Umbilical cord (tissue), 2 donors: Measurements from ENCODE around the gene SUPT5H. TPM values are rescaled to one million over a fixed set of nuclear protein-coding genes. Genes with fewer than 3 reads are reported as not detected.
"Not testable (repeated sequence)": the region's sequence is repeated elsewhere in the genome, so short reads cannot be mapped to it uniquely, and the experiment has no call there.

Experiments
- DNase-seq: peaks from one replicate; pipeline ENCODE4 v3.0.0-alpha.2; 2015; ENCODE audit warnings: low spot score
- total RNA-seq: library from RNA; depleted of rRNA; stranded (reverse); fragments of >200 nt; gene quantifications from one replicate; pipeline ENCODE4 v1.2.3, GENCODE V29; 2014; ENCODE audit warnings: low replicate concordance; ENCODE audit not compliant: insufficient read depth

SUPT5H gene
- total RNA-seq, 1 donor from 2014 or later = 41.4 TPM

- DNase-seq = no peak
Measured at GRCh38 chr19:39465956-39466747, 20.8 kb downstream of the SUPT5H start.

GRCh38 chr19:39467941-39468340 is 22.6 kb downstream of the SUPT5H start:
- DNase-seq = no peak

- DNase-seq = no peak
Measured at GRCh38 chr19:39469036-39469435, 23.7 kb downstream of the SUPT5H start.

- DNase-seq = no peak
Measured at GRCh38 chr19:39469567-39469966, 24.2 kb downstream of the SUPT5H start.

- no peak for DNase-seq
Measured at GRCh38 chr19:39470724-39471339, 25.4 kb downstream of the SUPT5H start.

GRCh38 chr19:39471756-39472536 is 26.6 kb downstream of the SUPT5H start:
- DNase-seq = no peak

- no peak for DNase-seq
Measured at GRCh38 chr19:39472746-39473442, 27.5 kb downstream of the SUPT5H start.

GRCh38 chr19:39473443-39473960 is 28.1 kb downstream of the SUPT5H start:
- DNase-seq = no peak

- peak; percentile 15 for DNase-seq
Measured at GRCh38 chr19:39474139-39474620, 28.8 kb downstream of the SUPT5H start.

- DNase-seq = no peak
Measured at GRCh38 chr19:39475748-39476147, 30.4 kb downstream of the SUPT5H start.

- not testable (repeated sequence) for DNase-seq
Measured at GRCh38 chr19:39479319-39479801, 34.0 kb downstream of the SUPT5H start.

- DNase-seq = peak; percentile 12
Measured at GRCh38 chr19:39479916-39480315, 34.5 kb downstream of the SUPT5H start.

GRCh38 chr19:39480337-39481228 is 35.2 kb downstream of the SUPT5H start, which contains the start of gene TIMM50:
TIMM50 (plus strand) TSS chr19:39480838; CDS start chr19:39480854, 16 bp downstream.
- peak; percentile 97 for DNase-seq

GRCh38 chr19:39481229-39481545 is 35.8 kb downstream of the SUPT5H start:
- no peak for DNase-seq

- DNase-seq = no peak
Measured at GRCh38 chr19:39481676-39482075, 36.3 kb downstream of the SUPT5H start.

GRCh38 chr19:39483141-39483540 is 37.8 kb downstream of the SUPT5H start:
- DNase-seq = no peak

GRCh38 chr19:39489756-39490155 is 44.4 kb downstream of the SUPT5H start:
- no peak for DNase-seq

GRCh38 chr19:39492225-39492624 is 46.8 kb downstream of the SUPT5H start:
- DNase-seq = no peak

- DNase-seq = no peak
Measured at GRCh38 chr19:39492788-39493187, 47.4 kb downstream of the SUPT5H start.

GRCh38 chr19:39494661-39495060 is 49.3 kb downstream of the SUPT5H start:
- no peak for DNase-seq
